Measurements from ENCODE around the gene HASPIN. TPM values are rescaled to one million over a fixed set of nuclear protein-coding genes. Genes with fewer than 3 reads are reported as not detected.

Gene HASPIN
- total and polyA plus RNA-seq, 8 donors: 1.9 to 4.5 (median 2.6) TPM

DNA sequence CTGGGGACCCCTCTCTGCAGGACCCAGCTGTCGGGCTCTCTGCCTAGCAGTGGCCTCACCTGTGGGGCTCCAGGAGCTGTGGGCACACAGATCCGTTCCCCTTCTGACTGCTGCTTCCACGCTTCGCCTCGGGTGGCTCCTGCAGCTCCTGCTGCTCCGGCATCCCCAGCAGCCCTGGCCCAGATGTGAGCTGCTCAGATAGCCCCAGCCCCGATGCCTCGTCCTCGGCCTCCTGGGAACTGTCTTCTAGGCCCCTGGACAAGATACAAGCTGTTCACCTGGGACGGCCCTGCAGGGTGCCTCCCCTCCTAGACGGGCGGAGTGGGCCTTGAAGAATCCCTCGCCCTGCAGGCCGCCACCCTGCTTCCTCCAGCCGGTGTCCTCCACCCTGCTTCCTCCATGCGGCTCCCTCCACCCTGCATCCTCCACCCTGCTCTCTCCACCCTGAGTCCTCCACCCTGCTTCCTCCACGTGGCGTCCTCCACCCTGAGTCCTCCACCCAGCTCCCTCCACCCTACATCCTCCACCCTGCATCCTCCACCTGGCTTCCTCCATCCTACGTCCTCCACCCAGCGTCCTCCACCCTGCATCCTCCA, 44.1 kb upstream of the HASPIN start:
- peaks cover 0 to 64% of the 10 kb centered on the region in 2 donors for H3K27me3 ChIP-seq
- H3K36me3 ChIP-seq: no peaks in the 10 kb centered on the region
- no peak for DNase-seq
- intact Hi-C loops (cut with DNase I): no loop called here
- no peak overlapping the region for H3K27ac ChIP-seq
- no peak for ATAC-seq
- no peaks in the 10 kb centered on the region for H3K9me3 ChIP-seq
- TF ChIP-seq CTCF (IDR thresholded peaks at IDR 0.05): no peak
- H3K4me3 ChIP-seq: no peak overlapping the region
- H3K4me1 ChIP-seq: peaks cover 0 to 6% of the 10 kb centered on the region in 2 donors

- Histone ChIP-seq H3K27me3 (peaks cover 0 to 73% of the 10 kb centered on the region in 2 donors), H3K4me1 (peaks cover 0 to 6% of the 10 kb centered on the region in 2 donors), H3K27ac (no peak overlapping the region), H3K4me3 (no peak overlapping the region), H3K36me3 (no peaks in the 10 kb centered on the region), H3K9me3 (no peaks in the 10 kb centered on the region)
- ATAC-seq: no peak
- no peak for DNase-seq
- TF ChIP-seq CTCF (IDR thresholded peaks at IDR 0.05): no peak
- intact Hi-C loops (cut with DNase I): no loop called here
These were observed 42.6 kb upstream of the HASPIN start for GRCh38 chr17:3681057-3681456.

GRCh38 chr17:3681565-3681964, 42.1 kb upstream of the HASPIN start:
- Histone ChIP-seq H3K27ac (no peak overlapping the region), H3K9me3 (no peaks in the 10 kb centered on the region), H3K27me3 (peaks cover 0 to 73% of the 10 kb centered on the region in 2 donors), H3K36me3 (no peaks in the 10 kb centered on the region), H3K4me3 (no peak overlapping the region), H3K4me1 (peaks cover 0 to 6% of the 10 kb centered on the region in 2 donors)
- intact Hi-C loops (cut with DNase I): no loop called here
- TF ChIP-seq CTCF (IDR thresholded peaks at IDR 0.05): no peak
- ATAC-seq (no peak), DNase-seq (no peak)

DNA sequence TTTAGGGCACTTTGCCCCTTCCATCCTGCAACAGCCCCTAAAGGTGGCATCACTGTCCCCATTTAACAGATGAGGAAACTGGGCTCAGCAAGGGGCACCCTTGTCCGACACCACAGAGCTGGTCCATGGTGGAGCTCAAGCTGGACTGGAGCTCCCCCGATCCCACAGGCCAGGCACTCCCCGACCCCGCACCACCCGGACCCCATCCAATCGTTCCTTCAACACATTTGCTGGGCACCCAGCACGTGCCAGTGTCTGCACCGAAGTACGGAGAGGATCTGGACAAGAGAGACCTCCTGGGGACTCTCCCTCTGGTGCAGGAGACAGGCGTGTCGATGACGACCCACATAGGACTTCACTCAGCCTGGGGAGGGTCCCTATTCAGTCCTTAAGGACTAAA, 41.7 kb upstream of the HASPIN start:
- ATAC-seq: no peak
- Histone ChIP-seq H3K27me3 (peaks cover 0 to 71% of the 10 kb centered on the region in 2 donors), H3K4me3 (no peak overlapping the region), H3K27ac (no peak overlapping the region), H3K36me3 (no peaks in the 10 kb centered on the region), H3K4me1 (peaks cover 0 to 6% of the 10 kb centered on the region in 2 donors), H3K9me3 (no peaks in the 10 kb centered on the region)
- no peak for DNase-seq
- TF ChIP-seq CTCF (IDR thresholded peaks at IDR 0.05): no peak
- intact Hi-C loops (cut with DNase I): no loop called here

- H3K9me3 ChIP-seq: no peaks in the 10 kb centered on the region
- peak; percentile 91 for TF ChIP-seq CTCF (IDR thresholded peaks at IDR 0.05)
- peak; percentile 92 for ATAC-seq
- H3K4me3 ChIP-seq: no peak overlapping the region
- no peak for DNase-seq
- no peak overlapping the region for H3K27ac ChIP-seq
- intact Hi-C loops (cut with DNase I): no loop called here
- peaks cover 0 to 6% of the 10 kb centered on the region in 2 donors for H3K4me1 ChIP-seq
- no peaks in the 10 kb centered on the region for H3K36me3 ChIP-seq
- H3K27me3 ChIP-seq: peaks cover 0 to 68% of the 10 kb centered on the region in 2 donors
These were observed 40.6 kb upstream of the HASPIN start for GRCh38 chr17:3683054-3683511.
